BLaER1 (cell line): ENCODE results near the gene BEST1.
A peak's percentile ranks its signal among the peaks of the same experiment; 100 is the strongest.
"Not testable (repeated sequence)": the region's sequence is repeated elsewhere in the genome, so short reads cannot be mapped to it uniquely, and the experiment has no call there.

Source experiments
- H3K27ac ChIP-seq: shearing (Covaris generic); formaldehyde crosslinking; 2 replicates; pipeline ENCODE4 v1.8.1; 2022
- H3K27me3 ChIP-seq: shearing (Covaris generic); formaldehyde crosslinking; 2 replicates; pipeline ENCODE4 v1.8.1; 2022
- H3K36me3 ChIP-seq: shearing (Covaris generic); formaldehyde crosslinking; 2 replicates; pipeline ENCODE4 v1.8.1; 2022
- H3K4me1 ChIP-seq: shearing (Covaris generic); formaldehyde crosslinking; 2 replicates; pipeline ENCODE4 v1.8.1; 2022
- H3K4me2 ChIP-seq: shearing (Covaris generic); formaldehyde crosslinking; 2 replicates; pipeline ENCODE4 v1.8.1; 2022
- H3K4me3 ChIP-seq: shearing (Covaris generic); formaldehyde crosslinking; 2 replicates; pipeline ENCODE4 v1.8.1; 2022
- H3K9ac ChIP-seq: shearing (Covaris generic); formaldehyde crosslinking; 2 replicates; pipeline ENCODE4 v1.8.1; 2022
- H3K9me3 ChIP-seq: shearing (Covaris generic); formaldehyde crosslinking; 2 replicates; pipeline ENCODE4 v1.8.1; 2022
- H4K20me1 ChIP-seq: shearing (Covaris generic); formaldehyde crosslinking; 2 replicates; pipeline ENCODE4 v1.8.1; 2022
- Cebpa-rat ChIP-seq: shearing (Covaris generic); IDR thresholded peaks from 2 replicates; pipeline ENCODE4 v1.8.1; 2022

Gene BEST1

GRCh38 chr11:61946894-61947293 is 3.3 kb upstream of the BEST1 start:
- Histone ChIP-seq H3K27ac (no peak overlapping the region), H3K36me3 (no peaks in the 10 kb centered on the region), H3K4me1 (peaks cover 30% of the 10 kb centered on the region), H3K4me2 (peak overlapping the region; percentile 77), H3K9me3 (no peaks in the 10 kb centered on the region), H3K4me3 (no peak overlapping the region), H3K27me3 (no peaks in the 10 kb centered on the region), H3K9ac (no peak overlapping the region), H4K20me1 (no peaks in the 10 kb centered on the region)
- no peak for TF ChIP-seq Cebpa-rat

- H3K4me1 ChIP-seq, result peaks cover 30% of the 10 kb centered on the region
- H3K4me2 ChIP-seq, result peak overlapping the region; percentile 77
- no peaks in the 10 kb centered on the region for H4K20me1 ChIP-seq
- no peak overlapping the region for H3K4me3 ChIP-seq
- no peak overlapping the region for H3K27ac ChIP-seq
- no peaks in the 10 kb centered on the region for H3K27me3 ChIP-seq
- no peak for TF ChIP-seq Cebpa-rat
- H3K36me3 ChIP-seq, result no peaks in the 10 kb centered on the region
- H3K9me3 ChIP-seq, result no peaks in the 10 kb centered on the region
- H3K9ac ChIP-seq, result no peak overlapping the region
Observed at GRCh38 chr11:61947486-61948210, 2.5 kb upstream of the BEST1 start.

- Histone ChIP-seq H4K20me1 (no peaks in the 10 kb centered on the region), H3K4me3 (no peak overlapping the region), H3K27me3 (no peaks in the 10 kb centered on the region), H3K36me3 (no peaks in the 10 kb centered on the region), H3K4me2 (no peak overlapping the region), H3K9me3 (no peaks in the 10 kb centered on the region), H3K27ac (no peak overlapping the region), H3K4me1 (peaks cover 30% of the 10 kb centered on the region), H3K9ac (no peak overlapping the region)
- TF ChIP-seq Cebpa-rat, result peak; percentile 60
Observed at GRCh38 chr11:61948505-61948904, 1.6 kb upstream of the BEST1 start.

- Histone ChIP-seq H3K4me2 (no peak overlapping the region), H3K4me3 (no peak overlapping the region), H3K27me3 (peaks cover 3% of the 10 kb centered on the region), H3K4me1 (peaks cover 22% of the 10 kb centered on the region), H3K36me3 (no peaks in the 10 kb centered on the region), H3K9ac (no peak overlapping the region), H3K27ac (peak overlapping the region; percentile 28; the same call in 1 of the 2 replicates), H3K9me3 (no peaks in the 10 kb centered on the region), H4K20me1 (no peaks in the 10 kb centered on the region)
- TF ChIP-seq Cebpa-rat, result no peak
Observed at GRCh38 chr11:61949169-61950034, 749 bp upstream of the BEST1 start.

GRCh38 chr11:61951484-61952135 is 1.5 kb downstream of the BEST1 start:
- no peaks in the 10 kb centered on the region for H3K36me3 ChIP-seq
- peaks cover 21% of the 10 kb centered on the region for H3K4me1 ChIP-seq
- H3K4me2 ChIP-seq, result no peak overlapping the region
- H3K27me3 ChIP-seq, result peaks cover 24% of the 10 kb centered on the region
- no peaks in the 10 kb centered on the region for H4K20me1 ChIP-seq
- H3K4me3 ChIP-seq, result no peak overlapping the region
- H3K9me3 ChIP-seq, result no peaks in the 10 kb centered on the region
- no peak for TF ChIP-seq Cebpa-rat
- H3K9ac ChIP-seq, result no peak overlapping the region
- H3K27ac ChIP-seq, result no peak overlapping the region

- no peak for TF ChIP-seq Cebpa-rat
- no peak overlapping the region for H3K4me3 ChIP-seq
- no peak overlapping the region for H3K27ac ChIP-seq
- no peaks in the 10 kb centered on the region for H4K20me1 ChIP-seq
- no peaks in the 10 kb centered on the region for H3K9me3 ChIP-seq
- H3K4me2 ChIP-seq, result no peak overlapping the region
- H3K36me3 ChIP-seq, result no peaks in the 10 kb centered on the region
- H3K9ac ChIP-seq, result no peak overlapping the region
- peaks cover 26% of the 10 kb centered on the region for H3K27me3 ChIP-seq
- H3K4me1 ChIP-seq, result peaks cover 12% of the 10 kb centered on the region
Observed at GRCh38 chr11:61952882-61953281, 2.7 kb downstream of the BEST1 start.

- H3K27ac ChIP-seq, H3K9ac ChIP-seq, H4K20me1 ChIP-seq, H3K9me3 ChIP-seq, H3K4me3 ChIP-seq, H3K4me1 ChIP-seq, H3K36me3 ChIP-seq, H3K4me2 ChIP-seq: not testable (repeated sequence)
- peaks cover 26% of the 10 kb centered on the region for H3K27me3 ChIP-seq
Observed at GRCh38 chr11:61953632-61954031, 3.5 kb downstream of the BEST1 start.

GRCh38 chr11:61954106-61954850 is 4.1 kb downstream of the BEST1 start:
- no peaks in the 10 kb centered on the region for H3K9me3 ChIP-seq
- H3K4me2 ChIP-seq, result peak overlapping the region; percentile 47; the same call in 1 of the 2 replicates
- no peak overlapping the region for H3K9ac ChIP-seq
- H3K27me3 ChIP-seq, result peaks cover 26% of the 10 kb centered on the region
- H3K27ac ChIP-seq, result no peak overlapping the region
- H3K4me3 ChIP-seq, result no peak overlapping the region
- H4K20me1 ChIP-seq, result no peaks in the 10 kb centered on the region
- H3K36me3 ChIP-seq, result no peaks in the 10 kb centered on the region
- no peak for TF ChIP-seq Cebpa-rat
- peaks cover 10% of the 10 kb centered on the region; the same call in 1 of the 2 replicates for H3K4me1 ChIP-seq

- Histone ChIP-seq H3K27ac (no peak overlapping the region), H3K4me1 (peaks cover 9% of the 10 kb centered on the region; the same call in 1 of the 2 replicates), H3K36me3 (no peaks in the 10 kb centered on the region), H3K4me2 (peak overlapping the region; percentile 47), H3K9me3 (no peaks in the 10 kb centered on the region), H3K9ac (no peak overlapping the region), H3K27me3 (peaks cover 26% of the 10 kb centered on the region), H4K20me1 (no peaks in the 10 kb centered on the region), H3K4me3 (no peak overlapping the region)
- no peak for TF ChIP-seq Cebpa-rat
Observed at GRCh38 chr11:61954851-61955421, 4.8 kb downstream of the BEST1 start.
